Measurements from ENCODE around the gene SIGLECL1. TPM values are rescaled to one million over a fixed set of nuclear protein-coding genes. Genes with fewer than 3 reads are reported as not detected.

Gene SIGLECL1
- total and polyA plus RNA-seq, 9 of the 15 experiments (the other 6 are each of a cell fraction or from before 2014, with no cell fraction given): not detected

DNA sequence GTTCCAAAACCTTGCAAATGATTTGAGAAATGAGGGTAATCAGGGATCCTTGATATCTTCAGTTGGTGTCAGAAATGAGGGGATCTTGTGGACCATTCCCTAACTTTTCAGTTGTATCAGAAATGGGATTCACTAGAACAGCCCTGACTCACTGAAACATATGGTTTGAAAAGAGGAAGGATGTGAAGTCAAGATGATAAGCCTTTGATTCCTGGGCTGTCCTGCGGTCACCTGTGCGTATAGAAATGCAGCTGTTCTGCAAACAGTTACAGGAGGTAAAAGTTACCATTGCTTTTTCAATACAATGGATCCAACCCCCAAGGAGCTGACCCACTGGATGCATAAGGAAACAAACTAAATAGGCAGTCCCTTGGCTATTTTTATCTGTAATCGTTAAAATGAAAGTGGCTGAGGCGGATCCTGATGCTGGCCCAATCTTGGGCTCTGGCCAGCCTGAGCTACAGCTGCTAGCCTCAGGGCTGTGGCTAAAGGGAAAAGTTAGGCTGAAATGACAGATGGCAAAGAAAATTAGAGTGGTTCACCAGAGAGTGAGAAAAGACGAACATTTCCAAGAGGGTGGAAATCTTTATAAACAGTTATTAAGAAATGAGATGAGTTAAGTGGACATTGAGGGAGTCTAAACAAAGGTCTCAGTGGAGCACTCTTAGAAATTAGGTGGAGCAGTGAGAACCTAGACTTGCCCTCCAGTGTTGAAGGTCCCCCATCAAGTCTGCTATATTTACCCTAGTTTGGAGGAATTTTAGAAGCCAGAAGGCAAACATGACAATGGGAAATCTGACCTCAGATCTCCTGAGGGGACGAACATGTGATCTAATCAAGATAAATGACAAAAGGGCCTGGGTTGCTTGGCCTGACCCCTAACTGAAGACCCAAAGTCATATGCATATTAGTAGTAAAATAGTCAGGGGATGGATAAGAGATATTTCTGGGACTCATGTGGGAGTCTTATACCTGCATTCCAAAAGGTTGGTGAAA, 7.6 kb downstream of the SIGLECL1 start (continued):
- TF ChIP-seq, protein P1, sequence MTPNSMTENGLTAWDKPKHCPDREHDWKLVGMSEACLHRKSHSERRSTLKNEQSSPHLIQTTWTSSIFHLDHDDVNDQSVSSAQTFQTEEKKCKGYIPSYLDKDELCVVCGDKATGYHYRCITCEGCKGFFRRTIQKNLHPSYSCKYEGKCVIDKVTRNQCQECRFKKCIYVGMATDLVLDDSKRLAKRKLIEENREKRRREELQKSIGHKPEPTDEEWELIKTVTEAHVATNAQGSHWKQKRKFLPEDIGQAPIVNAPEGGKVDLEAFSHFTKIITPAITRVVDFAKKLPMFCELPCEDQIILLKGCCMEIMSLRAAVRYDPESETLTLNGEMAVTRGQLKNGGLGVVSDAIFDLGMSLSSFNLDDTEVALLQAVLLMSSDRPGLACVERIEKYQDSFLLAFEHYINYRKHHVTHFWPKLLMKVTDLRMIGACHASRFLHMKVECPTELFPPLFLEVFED (CRISPR knock-in tag; conservative IDR thresholded peaks at IDR 0.05): no peak
- TF ChIP-seq POU5F1 (IDR thresholded peaks at IDR 0.05; ENCODE audit: borderline replicate concordance, low read depth, low read length, partially characterized antibody) (no peak), SMARCA5 (IDR thresholded peaks at IDR 0.05) (no peak), HDAC6 (IDR thresholded peaks at IDR 0.05; ENCODE audit: low read depth, low read length) (no peak), ZNF146 (CRISPR knock-in tag; IDR thresholded peaks at IDR 0.05; ENCODE audit: unreplicated experiment) (no peak), ZNF134 (CRISPR knock-in tag; conservative IDR thresholded peaks at IDR 0.05) (no peak), RHOXF2B (CRISPR knock-in tag; conservative IDR thresholded peaks at IDR 0.05) (no peak)
- TF ChIP-seq, protein P2, sequence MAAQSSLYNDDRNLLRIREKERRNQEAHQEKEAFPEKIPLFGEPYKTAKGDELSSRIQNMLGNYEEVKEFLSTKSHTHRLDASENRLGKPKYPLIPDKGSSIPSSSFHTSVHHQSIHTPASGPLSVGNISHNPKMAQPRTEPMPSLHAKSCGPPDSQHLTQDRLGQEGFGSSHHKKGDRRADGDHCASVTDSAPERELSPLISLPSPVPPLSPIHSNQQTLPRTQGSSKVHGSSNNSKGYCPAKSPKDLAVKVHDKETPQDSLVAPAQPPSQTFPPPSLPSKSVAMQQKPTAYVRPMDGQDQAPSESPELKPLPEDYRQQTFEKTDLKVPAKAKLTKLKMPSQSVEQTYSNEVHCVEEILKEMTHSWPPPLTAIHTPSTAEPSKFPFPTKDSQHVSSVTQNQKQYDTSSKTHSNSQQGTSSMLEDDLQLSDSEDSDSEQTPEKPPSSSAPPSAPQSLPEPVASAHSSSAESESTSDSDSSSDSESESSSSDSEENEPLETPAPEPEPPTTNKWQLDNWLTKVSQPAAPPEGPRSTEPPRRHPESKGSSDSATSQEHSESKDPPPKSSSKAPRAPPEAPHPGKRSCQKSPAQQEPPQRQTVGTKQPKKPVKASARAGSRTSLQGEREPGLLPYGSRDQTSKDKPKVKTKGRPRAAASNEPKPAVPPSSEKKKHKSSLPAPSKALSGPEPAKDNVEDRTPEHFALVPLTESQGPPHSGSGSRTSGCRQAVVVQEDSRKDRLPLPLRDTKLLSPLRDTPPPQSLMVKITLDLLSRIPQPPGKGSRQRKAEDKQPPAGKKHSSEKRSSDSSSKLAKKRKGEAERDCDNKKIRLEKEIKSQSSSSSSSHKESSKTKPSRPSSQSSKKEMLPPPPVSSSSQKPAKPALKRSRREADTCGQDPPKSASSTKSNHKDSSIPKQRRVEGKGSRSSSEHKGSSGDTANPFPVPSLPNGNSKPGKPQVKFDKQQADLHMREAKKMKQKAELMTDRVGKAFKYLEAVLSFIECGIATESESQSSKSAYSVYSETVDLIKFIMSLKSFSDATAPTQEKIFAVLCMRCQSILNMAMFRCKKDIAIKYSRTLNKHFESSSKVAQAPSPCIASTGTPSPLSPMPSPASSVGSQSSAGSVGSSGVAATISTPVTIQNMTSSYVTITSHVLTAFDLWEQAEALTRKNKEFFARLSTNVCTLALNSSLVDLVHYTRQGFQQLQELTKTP (IDR thresholded peaks at IDR 0.05; ENCODE audit: low read depth in 1 of 2, partially characterized antibody in 2 of 2): no peak
- TF ChIP-seq, protein P3, sequence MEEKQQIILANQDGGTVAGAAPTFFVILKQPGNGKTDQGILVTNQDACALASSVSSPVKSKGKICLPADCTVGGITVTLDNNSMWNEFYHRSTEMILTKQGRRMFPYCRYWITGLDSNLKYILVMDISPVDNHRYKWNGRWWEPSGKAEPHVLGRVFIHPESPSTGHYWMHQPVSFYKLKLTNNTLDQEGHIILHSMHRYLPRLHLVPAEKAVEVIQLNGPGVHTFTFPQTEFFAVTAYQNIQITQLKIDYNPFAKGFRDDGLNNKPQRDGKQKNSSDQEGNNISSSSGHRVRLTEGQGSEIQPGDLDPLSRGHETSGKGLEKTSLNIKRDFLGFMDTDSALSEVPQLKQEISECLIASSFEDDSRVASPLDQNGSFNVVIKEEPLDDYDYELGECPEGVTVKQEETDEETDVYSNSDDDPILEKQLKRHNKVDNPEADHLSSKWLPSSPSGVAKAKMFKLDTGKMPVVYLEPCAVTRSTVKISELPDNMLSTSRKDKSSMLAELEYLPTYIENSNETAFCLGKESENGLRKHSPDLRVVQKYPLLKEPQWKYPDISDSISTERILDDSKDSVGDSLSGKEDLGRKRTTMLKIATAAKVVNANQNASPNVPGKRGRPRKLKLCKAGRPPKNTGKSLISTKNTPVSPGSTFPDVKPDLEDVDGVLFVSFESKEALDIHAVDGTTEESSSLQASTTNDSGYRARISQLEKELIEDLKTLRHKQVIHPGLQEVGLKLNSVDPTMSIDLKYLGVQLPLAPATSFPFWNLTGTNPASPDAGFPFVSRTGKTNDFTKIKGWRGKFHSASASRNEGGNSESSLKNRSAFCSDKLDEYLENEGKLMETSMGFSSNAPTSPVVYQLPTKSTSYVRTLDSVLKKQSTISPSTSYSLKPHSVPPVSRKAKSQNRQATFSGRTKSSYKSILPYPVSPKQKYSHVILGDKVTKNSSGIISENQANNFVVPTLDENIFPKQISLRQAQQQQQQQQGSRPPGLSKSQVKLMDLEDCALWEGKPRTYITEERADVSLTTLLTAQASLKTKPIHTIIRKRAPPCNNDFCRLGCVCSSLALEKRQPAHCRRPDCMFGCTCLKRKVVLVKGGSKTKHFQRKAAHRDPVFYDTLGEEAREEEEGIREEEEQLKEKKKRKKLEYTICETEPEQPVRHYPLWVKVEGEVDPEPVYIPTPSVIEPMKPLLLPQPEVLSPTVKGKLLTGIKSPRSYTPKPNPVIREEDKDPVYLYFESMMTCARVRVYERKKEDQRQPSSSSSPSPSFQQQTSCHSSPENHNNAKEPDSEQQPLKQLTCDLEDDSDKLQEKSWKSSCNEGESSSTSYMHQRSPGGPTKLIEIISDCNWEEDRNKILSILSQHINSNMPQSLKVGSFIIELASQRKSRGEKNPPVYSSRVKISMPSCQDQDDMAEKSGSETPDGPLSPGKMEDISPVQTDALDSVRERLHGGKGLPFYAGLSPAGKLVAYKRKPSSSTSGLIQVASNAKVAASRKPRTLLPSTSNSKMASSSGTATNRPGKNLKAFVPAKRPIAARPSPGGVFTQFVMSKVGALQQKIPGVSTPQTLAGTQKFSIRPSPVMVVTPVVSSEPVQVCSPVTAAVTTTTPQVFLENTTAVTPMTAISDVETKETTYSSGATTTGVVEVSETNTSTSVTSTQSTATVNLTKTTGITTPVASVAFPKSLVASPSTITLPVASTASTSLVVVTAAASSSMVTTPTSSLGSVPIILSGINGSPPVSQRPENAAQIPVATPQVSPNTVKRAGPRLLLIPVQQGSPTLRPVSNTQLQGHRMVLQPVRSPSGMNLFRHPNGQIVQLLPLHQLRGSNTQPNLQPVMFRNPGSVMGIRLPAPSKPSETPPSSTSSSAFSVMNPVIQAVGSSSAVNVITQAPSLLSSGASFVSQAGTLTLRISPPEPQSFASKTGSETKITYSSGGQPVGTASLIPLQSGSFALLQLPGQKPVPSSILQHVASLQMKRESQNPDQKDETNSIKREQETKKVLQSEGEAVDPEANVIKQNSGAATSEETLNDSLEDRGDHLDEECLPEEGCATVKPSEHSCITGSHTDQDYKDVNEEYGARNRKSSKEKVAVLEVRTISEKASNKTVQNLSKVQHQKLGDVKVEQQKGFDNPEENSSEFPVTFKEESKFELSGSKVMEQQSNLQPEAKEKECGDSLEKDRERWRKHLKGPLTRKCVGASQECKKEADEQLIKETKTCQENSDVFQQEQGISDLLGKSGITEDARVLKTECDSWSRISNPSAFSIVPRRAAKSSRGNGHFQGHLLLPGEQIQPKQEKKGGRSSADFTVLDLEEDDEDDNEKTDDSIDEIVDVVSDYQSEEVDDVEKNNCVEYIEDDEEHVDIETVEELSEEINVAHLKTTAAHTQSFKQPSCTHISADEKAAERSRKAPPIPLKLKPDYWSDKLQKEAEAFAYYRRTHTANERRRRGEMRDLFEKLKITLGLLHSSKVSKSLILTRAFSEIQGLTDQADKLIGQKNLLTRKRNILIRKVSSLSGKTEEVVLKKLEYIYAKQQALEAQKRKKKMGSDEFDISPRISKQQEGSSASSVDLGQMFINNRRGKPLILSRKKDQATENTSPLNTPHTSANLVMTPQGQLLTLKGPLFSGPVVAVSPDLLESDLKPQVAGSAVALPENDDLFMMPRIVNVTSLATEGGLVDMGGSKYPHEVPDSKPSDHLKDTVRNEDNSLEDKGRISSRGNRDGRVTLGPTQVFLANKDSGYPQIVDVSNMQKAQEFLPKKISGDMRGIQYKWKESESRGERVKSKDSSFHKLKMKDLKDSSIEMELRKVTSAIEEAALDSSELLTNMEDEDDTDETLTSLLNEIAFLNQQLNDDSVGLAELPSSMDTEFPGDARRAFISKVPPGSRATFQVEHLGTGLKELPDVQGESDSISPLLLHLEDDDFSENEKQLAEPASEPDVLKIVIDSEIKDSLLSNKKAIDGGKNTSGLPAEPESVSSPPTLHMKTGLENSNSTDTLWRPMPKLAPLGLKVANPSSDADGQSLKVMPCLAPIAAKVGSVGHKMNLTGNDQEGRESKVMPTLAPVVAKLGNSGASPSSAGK (IDR thresholded peaks at IDR 0.05): no peak
